ENCODE measurements around the gene CREB3L2. TPM values are rescaled to one million over a fixed set of nuclear protein-coding genes. Genes with fewer than 3 reads are reported as not detected.

Gene CREB3L2
- total RNA-seq, 4 donors from 2014 or later, result 7.9 to 19.1 (median 11.7) TPM

DNA sequence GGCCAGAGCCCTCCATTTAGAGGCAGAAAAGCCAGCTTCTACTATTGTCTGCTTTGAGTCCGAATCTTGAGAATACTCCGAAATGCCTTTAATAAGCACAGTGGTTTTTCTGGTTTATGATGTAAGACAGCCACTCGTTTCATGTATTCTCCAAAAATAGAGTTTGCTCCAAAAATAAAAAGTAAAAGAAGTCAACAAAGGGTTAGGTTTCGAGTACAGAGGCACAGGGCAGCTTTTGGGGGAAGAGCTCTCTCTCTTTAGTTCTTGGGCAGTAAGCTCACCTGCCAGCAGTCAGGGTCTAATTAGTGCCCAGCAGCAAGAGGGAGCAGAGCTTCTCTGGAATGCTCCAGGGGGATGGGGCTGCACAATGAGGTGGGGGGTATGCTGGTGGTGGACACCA, 20.2 kb downstream of the CREB3L2 start:
- H3K4me3 ChIP-seq (ENCODE audit: low read depth, poor library complexity, severe bottlenecking), result no peak overlapping the region
- WGBS, 2 donors, result 57% methylated on average over 4 of the region's 4 CpGs
- intact Hi-C loops (cut with DNase I; ENCODE audit: low total_unique reads), result no loop called here
- DNase-seq (ENCODE audit: low spot score in 2 of 2), result no peak
- TF ChIP-seq CTCF (IDR thresholded peaks at IDR 0.05) (no peak), POLR2A (IDR thresholded peaks at IDR 0.05) (no peak)

GRCh38 chr7:137981175-137981574, 20.7 kb downstream of the CREB3L2 start:
- no peak for DNase-seq (ENCODE audit: low spot score in 2 of 2)
- TF ChIP-seq POLR2A (IDR thresholded peaks at IDR 0.05) (no peak), CTCF (IDR thresholded peaks at IDR 0.05) (no peak)
- intact Hi-C loops (cut with DNase I; ENCODE audit: low total_unique reads), result no loop called here

GRCh38 chr7:137980308-137980707, 21.6 kb downstream of the CREB3L2 start:
- TF ChIP-seq POLR2A (IDR thresholded peaks at IDR 0.05) (no peak), CTCF (IDR thresholded peaks at IDR 0.05) (no peak)
- intact Hi-C loops (cut with DNase I; ENCODE audit: low total_unique reads), result no loop called here
- WGBS, 2 donors, result 92 to 100% methylated on average over 2 of the region's 2 CpGs
- DNase-seq (ENCODE audit: low spot score in 2 of 2), result no peak
- no peak overlapping the region for H3K4me3 ChIP-seq (ENCODE audit: low read depth, poor library complexity, severe bottlenecking)

More at GRCh38 chr7:137981175-137981574, 20.7 kb downstream of the CREB3L2 start:
- no peak overlapping the region for H3K4me3 ChIP-seq (ENCODE audit: low read depth, poor library complexity, severe bottlenecking)

DNA sequence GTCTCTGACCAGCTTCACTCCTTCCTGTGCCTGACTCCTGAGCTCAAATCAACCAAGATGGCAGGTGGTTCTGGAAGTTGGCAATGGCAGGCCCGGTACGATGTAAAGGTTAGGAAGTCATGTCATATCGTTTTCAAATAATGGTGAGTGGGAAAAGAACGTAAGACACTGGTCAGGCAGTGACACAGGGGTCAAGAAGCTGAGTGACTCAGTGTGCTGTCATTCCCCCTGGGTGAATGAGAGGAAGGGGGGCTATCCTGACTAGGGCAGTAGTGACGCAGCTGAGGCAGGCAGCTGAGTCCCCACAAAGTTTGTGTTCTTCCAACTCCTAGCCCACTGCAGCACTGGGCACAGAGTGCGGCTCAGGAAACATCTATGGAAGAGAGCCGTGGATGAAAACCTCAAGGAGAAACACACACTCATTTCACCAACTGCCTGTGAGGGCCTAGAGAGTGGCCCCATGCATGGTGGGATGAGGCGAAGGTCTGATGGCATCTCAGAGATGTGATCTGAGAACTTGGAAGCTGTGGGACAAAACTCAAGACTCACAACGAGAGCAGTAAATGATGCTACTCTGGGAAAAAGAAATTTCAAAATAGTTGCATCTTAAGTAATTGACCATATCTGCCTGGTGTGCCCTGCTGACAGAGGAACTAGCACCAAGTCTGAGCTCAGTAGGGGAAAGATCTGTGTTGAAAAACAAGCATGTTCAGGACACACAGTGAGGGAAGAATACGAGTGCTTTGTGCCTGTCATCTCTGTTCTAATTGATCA, 23.2 kb downstream of the CREB3L2 start:
- intact Hi-C loops (cut with DNase I; ENCODE audit: low total_unique reads), result no loop called here
- 52 to 60% methylated on average over 10 of the region's 10 CpGs for WGBS, 2 donors
- H3K4me3 ChIP-seq (ENCODE audit: low read depth, poor library complexity, severe bottlenecking), result no peak overlapping the region
- TF ChIP-seq CTCF (IDR thresholded peaks at IDR 0.05) (no peak), POLR2A (IDR thresholded peaks at IDR 0.05) (no peak)
- DNase-seq (ENCODE audit: low spot score in 2 of 2), result peak in 1 of 2 donors; percentile 54

GRCh38 chr7:137977173-137977572, 24.7 kb downstream of the CREB3L2 start:
- no peak for TF ChIP-seq POLR2A (IDR thresholded peaks at IDR 0.05)
- TF ChIP-seq CTCF (IDR thresholded peaks at IDR 0.05), result no peak
- DNase-seq (ENCODE audit: low spot score in 2 of 2), result no peak
- no peak overlapping the region for H3K4me3 ChIP-seq (ENCODE audit: low read depth, poor library complexity, severe bottlenecking)
- 60 to 61% methylated on average over 4 of the region's 4 CpGs for WGBS, 2 donors
- intact Hi-C loops (cut with DNase I; ENCODE audit: low total_unique reads), result no loop called here

- TF ChIP-seq CTCF (IDR thresholded peaks at IDR 0.05) (no peak), POLR2A (IDR thresholded peaks at IDR 0.05) (no peak)
- intact Hi-C loops (cut with DNase I; ENCODE audit: low total_unique reads), result no loop called here
- no peak for DNase-seq (ENCODE audit: low spot score in 2 of 2)
- H3K4me3 ChIP-seq (ENCODE audit: low read depth, poor library complexity, severe bottlenecking), result no peak overlapping the region
- WGBS, 2 donors, result 40 to 53% methylated on average over 5 of the region's 5 CpGs
Measured at GRCh38 chr7:137976696-137977095, 25.2 kb downstream of the CREB3L2 start.

Data from lower leg skin (tissue), 4 donors.